Measurements from ENCODE around the gene CCNH.

The CCNH gene

GRCh38 chr5:87382224-87382623 is 30.5 kb downstream of the CCNH start:
- no peak overlapping the region for H2AFZ ChIP-seq (ENCODE audit: low read depth, low read length, severe bottlenecking)
- H3K36me3 ChIP-seq (ENCODE audit: low read length): peaks cover 75% of the 10 kb centered on the region
- H3K4me3 ChIP-seq (ENCODE audit: insufficient read depth, low read length, poor library complexity, severe bottlenecking): no peak overlapping the region
- no peak overlapping the region for H3K9ac ChIP-seq (ENCODE audit: low read length)
- H3K4me2 ChIP-seq (ENCODE audit: low read depth, low read length, poor library complexity, severe bottlenecking): no peak overlapping the region
- no peaks in the 10 kb centered on the region for H4K20me1 ChIP-seq (ENCODE audit: low read depth, low read length)
- TF ChIP-seq, protein P1, sequence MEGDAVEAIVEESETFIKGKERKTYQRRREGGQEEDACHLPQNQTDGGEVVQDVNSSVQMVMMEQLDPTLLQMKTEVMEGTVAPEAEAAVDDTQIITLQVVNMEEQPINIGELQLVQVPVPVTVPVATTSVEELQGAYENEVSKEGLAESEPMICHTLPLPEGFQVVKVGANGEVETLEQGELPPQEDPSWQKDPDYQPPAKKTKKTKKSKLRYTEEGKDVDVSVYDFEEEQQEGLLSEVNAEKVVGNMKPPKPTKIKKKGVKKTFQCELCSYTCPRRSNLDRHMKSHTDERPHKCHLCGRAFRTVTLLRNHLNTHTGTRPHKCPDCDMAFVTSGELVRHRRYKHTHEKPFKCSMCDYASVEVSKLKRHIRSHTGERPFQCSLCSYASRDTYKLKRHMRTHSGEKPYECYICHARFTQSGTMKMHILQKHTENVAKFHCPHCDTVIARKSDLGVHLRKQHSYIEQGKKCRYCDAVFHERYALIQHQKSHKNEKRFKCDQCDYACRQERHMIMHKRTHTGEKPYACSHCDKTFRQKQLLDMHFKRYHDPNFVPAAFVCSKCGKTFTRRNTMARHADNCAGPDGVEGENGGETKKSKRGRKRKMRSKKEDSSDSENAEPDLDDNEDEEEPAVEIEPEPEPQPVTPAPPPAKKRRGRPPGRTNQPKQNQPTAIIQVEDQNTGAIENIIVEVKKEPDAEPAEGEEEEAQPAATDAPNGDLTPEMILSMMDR (IDR thresholded peaks at IDR 0.05; ENCODE audit: insufficient read depth, low read length, poor library complexity, severe bottlenecking): no peak
- no peak for TF ChIP-seq EZH2phosphoT487 (conservative IDR thresholded peaks at IDR 0.05; ENCODE audit: low read length)
- no peaks in the 10 kb centered on the region for H3K9me3 ChIP-seq (ENCODE audit: insufficient read depth, low read length)
- H3F3A ChIP-seq (ENCODE audit: insufficient read depth): peaks cover 19% of the 10 kb centered on the region
- H3K27ac ChIP-seq (ENCODE audit: low read depth, low read length): no peak overlapping the region
- no peaks in the 10 kb centered on the region for H3K79me2 ChIP-seq (ENCODE audit: insufficient read depth, low read length)
- no peaks in the 10 kb centered on the region for H3K27me3 ChIP-seq (ENCODE audit: low read length)
- no peaks in the 10 kb centered on the region for H3K9me2 ChIP-seq (replicated peaks; ENCODE audit: insufficient read depth, low read length)

- Histone ChIP-seq H3K9ac (ENCODE audit: low read length) (no peak overlapping the region), H3K27me3 (ENCODE audit: low read length) (no peaks in the 10 kb centered on the region), H3K79me2 (ENCODE audit: insufficient read depth, low read length) (no peaks in the 10 kb centered on the region), H4K20me1 (ENCODE audit: low read depth, low read length) (0 out of 2 replicates have a peak, but pooled peaks cover 3% of the 10 kb centered on the region), H3F3A (ENCODE audit: insufficient read depth) (peaks cover 18% of the 10 kb centered on the region; the same call in 1 of the 2 replicates), H3K9me3 (ENCODE audit: insufficient read depth, low read length) (no peaks in the 10 kb centered on the region), H3K4me2 (ENCODE audit: low read depth, low read length, poor library complexity, severe bottlenecking) (no peak overlapping the region), H3K9me2 (replicated peaks; ENCODE audit: insufficient read depth, low read length) (no peaks in the 10 kb centered on the region), H3K27ac (ENCODE audit: low read depth, low read length) (no peak overlapping the region), H2AFZ (ENCODE audit: low read depth, low read length, severe bottlenecking) (no peak overlapping the region), H3K4me3 (ENCODE audit: insufficient read depth, low read length, poor library complexity, severe bottlenecking) (no peak overlapping the region), H3K36me3 (ENCODE audit: low read length) (peaks cover 51% of the 10 kb centered on the region)
- TF ChIP-seq EZH2phosphoT487 (conservative IDR thresholded peaks at IDR 0.05; ENCODE audit: low read length): no peak
- TF ChIP-seq, protein P1 (IDR thresholded peaks at IDR 0.05; ENCODE audit: insufficient read depth, low read length, poor library complexity, severe bottlenecking): no peak
These were observed 40.0 kb downstream of the CCNH start for GRCh38 chr5:87372705-87373104.

GRCh38 chr5:87369431-87369830 is 43.3 kb downstream of the CCNH start:
- Histone ChIP-seq H3K4me2 (ENCODE audit: low read depth, low read length, poor library complexity, severe bottlenecking) (no peak overlapping the region), H3F3A (ENCODE audit: insufficient read depth) (peaks cover 21% of the 10 kb centered on the region; the same call in 1 of the 2 replicates), H3K9ac (ENCODE audit: low read length) (no peak overlapping the region), H3K9me3 (ENCODE audit: insufficient read depth, low read length) (no peaks in the 10 kb centered on the region), H3K27me3 (ENCODE audit: low read length) (no peaks in the 10 kb centered on the region), H2AFZ (ENCODE audit: low read depth, low read length, severe bottlenecking) (no peak overlapping the region), H3K27ac (ENCODE audit: low read depth, low read length) (no peak overlapping the region), H4K20me1 (ENCODE audit: low read depth, low read length) (0 out of 2 replicates have a peak, but pooled peaks cover 3% of the 10 kb centered on the region), H3K36me3 (ENCODE audit: low read length) (peaks cover 43% of the 10 kb centered on the region), H3K4me3 (ENCODE audit: insufficient read depth, low read length, poor library complexity, severe bottlenecking) (no peak overlapping the region), H3K79me2 (ENCODE audit: insufficient read depth, low read length) (no peaks in the 10 kb centered on the region), H3K9me2 (replicated peaks; ENCODE audit: insufficient read depth, low read length) (no peaks in the 10 kb centered on the region)
- TF ChIP-seq EZH2phosphoT487 (conservative IDR thresholded peaks at IDR 0.05; ENCODE audit: low read length): no peak
- TF ChIP-seq, protein P1 (IDR thresholded peaks at IDR 0.05; ENCODE audit: insufficient read depth, low read length, poor library complexity, severe bottlenecking): no peak
